GM06990 (cell line): ENCODE measurements around the gene GC.

ENCODE experiments used
- DNase-seq: peaks from one replicate; pipeline ENCODE4 v3.0.0-alpha.2; 2011; ENCODE audit not compliant: insufficient read length; ENCODE audit errors: extremely low read depth
- H3K27me3 ChIP-seq: replicated peaks from 2 replicates; pipeline ENCODE4 v1.6.0; 2011; ENCODE audit warnings: low read length; ENCODE audit not compliant: control insufficient read depth, insufficient read depth
- H3K36me3 ChIP-seq: 2 replicates; pipeline ENCODE4 v1.5.1; 2011; ENCODE audit warnings: low read length; ENCODE audit not compliant: control insufficient read depth, insufficient read depth
- H3K4me3 ChIP-seq: replicated peaks from 2 replicates; pipeline ENCODE4 v1.5.1; 2011; ENCODE audit warnings: low read depth, mild to moderate bottlenecking, control low read depth, low read length
- TF ChIP-seq, protein P1 (sequence below): IDR thresholded peaks from 2 replicates; pipeline ENCODE4 v1.5.1; 2011; ENCODE audit warnings: low read length, control low read depth, mild to moderate bottlenecking, inconsistent platforms; ENCODE audit not compliant: insufficient read depth, poor library complexity, severe bottlenecking

The GC gene

DNA sequence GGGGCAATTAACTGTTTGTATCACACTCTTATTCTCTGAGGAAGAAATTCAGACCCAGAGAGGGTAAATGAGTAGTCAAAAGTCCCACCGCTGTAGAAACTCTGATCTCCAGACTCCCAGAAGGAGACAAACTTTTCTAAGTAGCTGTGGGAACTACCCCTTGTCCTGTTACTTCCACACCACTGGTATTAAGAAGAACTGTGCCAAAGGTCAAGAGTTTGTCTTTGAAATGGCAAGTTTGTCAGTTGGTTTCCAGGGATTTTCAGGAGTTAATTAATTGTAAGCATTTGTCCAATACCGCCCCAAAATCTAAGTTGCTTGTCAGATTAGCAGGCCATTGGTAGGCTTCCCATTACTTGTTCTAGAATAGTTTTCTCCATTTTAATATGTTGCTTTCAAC, 85.7 kb downstream of the GC start:
- no peak for DNase-seq
- TF ChIP-seq, protein P1, sequence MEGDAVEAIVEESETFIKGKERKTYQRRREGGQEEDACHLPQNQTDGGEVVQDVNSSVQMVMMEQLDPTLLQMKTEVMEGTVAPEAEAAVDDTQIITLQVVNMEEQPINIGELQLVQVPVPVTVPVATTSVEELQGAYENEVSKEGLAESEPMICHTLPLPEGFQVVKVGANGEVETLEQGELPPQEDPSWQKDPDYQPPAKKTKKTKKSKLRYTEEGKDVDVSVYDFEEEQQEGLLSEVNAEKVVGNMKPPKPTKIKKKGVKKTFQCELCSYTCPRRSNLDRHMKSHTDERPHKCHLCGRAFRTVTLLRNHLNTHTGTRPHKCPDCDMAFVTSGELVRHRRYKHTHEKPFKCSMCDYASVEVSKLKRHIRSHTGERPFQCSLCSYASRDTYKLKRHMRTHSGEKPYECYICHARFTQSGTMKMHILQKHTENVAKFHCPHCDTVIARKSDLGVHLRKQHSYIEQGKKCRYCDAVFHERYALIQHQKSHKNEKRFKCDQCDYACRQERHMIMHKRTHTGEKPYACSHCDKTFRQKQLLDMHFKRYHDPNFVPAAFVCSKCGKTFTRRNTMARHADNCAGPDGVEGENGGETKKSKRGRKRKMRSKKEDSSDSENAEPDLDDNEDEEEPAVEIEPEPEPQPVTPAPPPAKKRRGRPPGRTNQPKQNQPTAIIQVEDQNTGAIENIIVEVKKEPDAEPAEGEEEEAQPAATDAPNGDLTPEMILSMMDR, result no peak
- Histone ChIP-seq H3K36me3 (no peaks in the 10 kb centered on the region), H3K4me3 (no peak overlapping the region), H3K27me3 (no peaks in the 10 kb centered on the region; the same call in 1 of the 2 replicates)

DNA sequence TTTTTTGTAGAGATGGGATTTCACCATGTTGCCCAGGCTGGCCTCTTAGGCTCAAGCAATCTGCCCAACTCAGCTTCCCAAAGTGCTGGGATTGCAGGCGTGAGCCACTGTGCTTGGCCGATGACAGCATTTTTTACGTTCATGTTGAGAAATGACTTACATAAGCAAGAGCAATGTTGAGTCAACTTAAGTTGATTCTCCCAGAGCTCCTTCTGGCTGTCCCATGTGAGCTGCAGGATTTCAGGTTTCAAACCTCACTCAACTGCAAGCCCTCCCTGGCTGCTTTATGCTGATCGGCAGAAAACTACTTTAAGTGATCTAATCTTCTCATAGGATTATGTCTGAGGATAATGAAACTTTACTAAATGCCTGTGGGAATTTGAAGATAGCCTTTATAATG, 86.8 kb downstream of the GC start:
- H3K27me3 ChIP-seq, result no peaks in the 10 kb centered on the region; the same call in 1 of the 2 replicates

DNA sequence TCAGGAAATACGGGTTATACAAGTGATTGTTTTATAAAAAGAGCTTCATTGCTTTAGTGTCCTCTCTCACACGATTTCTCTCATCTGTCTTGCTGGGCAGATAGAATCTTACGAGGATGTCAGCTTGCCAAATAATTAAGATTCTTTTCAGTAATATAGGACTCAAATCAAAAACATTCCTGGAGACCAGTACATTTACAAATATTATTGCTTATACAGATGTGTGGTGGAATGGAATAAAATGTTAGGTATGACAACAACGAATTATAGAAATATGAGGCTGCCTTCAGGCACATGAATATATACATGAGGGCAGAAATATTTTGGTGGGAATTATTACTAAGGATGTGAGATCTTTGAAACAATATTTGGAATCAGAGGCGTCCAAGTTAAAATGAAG, 88.9 kb downstream of the GC start:
- Histone ChIP-seq H3K4me3 (no peak overlapping the region), H3K27me3 (no peaks in the 10 kb centered on the region; the same call in 1 of the 2 replicates), H3K36me3 (no peaks in the 10 kb centered on the region)
- no peak for DNase-seq
- TF ChIP-seq, protein P1, result no peak

More for the DNA sequence above, 86.8 kb downstream of the GC start:
- TF ChIP-seq, protein P1, result no peak
- DNase-seq, result no peak
- H3K4me3 ChIP-seq, result no peak overlapping the region
- H3K36me3 ChIP-seq, result no peaks in the 10 kb centered on the region

DNA sequence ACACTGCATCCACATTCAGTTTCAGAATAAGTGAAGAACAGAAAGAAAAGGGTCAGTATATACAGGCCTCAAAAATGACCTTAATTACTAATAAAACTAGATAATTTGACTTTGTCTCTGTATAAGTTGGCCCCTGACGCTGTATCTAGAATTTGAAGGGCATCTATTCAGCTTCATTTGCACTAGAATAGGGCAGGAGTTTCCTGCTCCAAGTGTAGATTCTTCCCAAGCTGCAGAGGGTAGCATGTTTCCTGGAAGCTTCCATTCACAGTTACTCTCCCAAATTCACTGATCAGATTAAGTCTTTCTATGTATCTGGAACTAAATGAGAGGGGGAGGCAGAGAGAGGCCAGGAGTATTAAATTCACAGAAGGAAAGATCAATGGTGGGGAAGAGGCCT, 90.9 kb downstream of the GC start:
- TF ChIP-seq, protein P1, result no peak
- H3K27me3 ChIP-seq, result no peaks in the 10 kb centered on the region; the same call in 1 of the 2 replicates
- DNase-seq, result no peak
- H3K36me3 ChIP-seq, result no peaks in the 10 kb centered on the region
- H3K4me3 ChIP-seq, result no peak overlapping the region

DNA sequence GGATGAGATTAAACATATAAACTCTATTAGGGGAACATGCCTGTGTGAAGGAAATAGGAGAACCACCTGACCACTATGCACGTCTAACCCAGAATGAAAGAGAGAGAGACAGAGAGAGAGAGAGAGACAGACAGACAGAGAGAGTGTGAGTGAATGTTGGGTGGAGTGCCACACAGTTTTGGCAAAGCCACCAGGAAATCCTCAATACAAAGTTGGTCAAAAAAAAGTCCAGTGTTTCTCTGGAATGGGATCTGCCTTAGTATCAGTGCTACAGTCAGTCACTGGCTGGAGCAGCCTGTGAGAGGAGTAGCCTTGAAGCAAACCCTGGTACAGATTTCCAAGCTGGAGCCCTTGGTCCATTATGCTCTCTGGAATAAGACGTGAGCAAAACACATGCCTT, 91.7 kb downstream of the GC start:
- no peak for DNase-seq
- TF ChIP-seq, protein P1, result no peak
- no peaks in the 10 kb centered on the region for H3K36me3 ChIP-seq
- no peak overlapping the region for H3K4me3 ChIP-seq
- no peaks in the 10 kb centered on the region; the same call in 1 of the 2 replicates for H3K27me3 ChIP-seq
